Measurements from ENCODE around the gene CLK4. TPM values are rescaled to one million over a fixed set of nuclear protein-coding genes. Genes with fewer than 3 reads are reported as not detected.

CLK4 gene
- total RNA-seq, 2 experiments from 2014 or later: 21.1 to 24.2 TPM

- Mint-ChIP-seq H3K4me3 (no peak overlapping the region), H3K27ac (no peak overlapping the region), H3K27me3 (peaks cover 10% of the 10 kb centered on the region), H3K36me3 (ENCODE audit: low read depth) (no peaks in the 10 kb centered on the region), H3K4me1 (ENCODE audit: low read depth) (no peaks in the 10 kb centered on the region), H3K9me3 (no peaks in the 10 kb centered on the region)
- POLR2A ChIA-PET: no interaction called here
- ATAC-seq (no peak), DNase-seq (no peak)
- no peak for TF ChIP-seq CTCF (IDR thresholded peaks at IDR 0.05)
- intact Hi-C loops (cut with micrococcal nuclease): no loop called here
- CTCF ChIA-PET: no interaction called here
Measured at GRCh38 chr5:178664141-178664540, 37.3 kb upstream of the CLK4 start.

- ATAC-seq: no peak
Measured at GRCh38 chr5:178662541-178662860, 35.7 kb upstream of the CLK4 start.

GRCh38 chr5:178661836-178662540, 35.1 kb upstream of the CLK4 start:
- TF ChIP-seq CTCF (IDR thresholded peaks at IDR 0.05): no peak
- ATAC-seq: no peak
- Mint-ChIP-seq H3K36me3 (ENCODE audit: low read depth) (no peaks in the 10 kb centered on the region), H3K4me3 (no peak overlapping the region), H3K4me1 (ENCODE audit: low read depth) (no peaks in the 10 kb centered on the region), H3K27ac (no peak overlapping the region), H3K27me3 (peaks cover 13% of the 10 kb centered on the region), H3K9me3 (no peaks in the 10 kb centered on the region)
- intact Hi-C loops (cut with micrococcal nuclease): no loop called here
- ChIA-PET POLR2A (no interaction called here), CTCF (no interaction called here)
- DNase-seq: no peak

More at GRCh38 chr5:178662541-178662860, 35.7 kb upstream of the CLK4 start:
- DNase-seq: no peak
- ChIA-PET POLR2A (no interaction called here), CTCF (no interaction called here)
- Mint-ChIP-seq H3K27me3 (peaks cover 8% of the 10 kb centered on the region), H3K36me3 (ENCODE audit: low read depth) (no peaks in the 10 kb centered on the region), H3K4me1 (ENCODE audit: low read depth) (no peaks in the 10 kb centered on the region), H3K4me3 (no peak overlapping the region), H3K27ac (no peak overlapping the region), H3K9me3 (no peaks in the 10 kb centered on the region)
- no peak for TF ChIP-seq CTCF (IDR thresholded peaks at IDR 0.05)
- intact Hi-C loops (cut with micrococcal nuclease): no loop called here

- TF ChIP-seq CTCF (IDR thresholded peaks at IDR 0.05): no peak
- Mint-ChIP-seq H3K27me3 (no peaks in the 10 kb centered on the region), H3K9me3 (no peaks in the 10 kb centered on the region), H3K27ac (no peak overlapping the region), H3K4me1 (ENCODE audit: low read depth) (no peaks in the 10 kb centered on the region), H3K36me3 (ENCODE audit: low read depth) (no peaks in the 10 kb centered on the region), H3K4me3 (no peak overlapping the region)
- no peak for ATAC-seq
- CTCF ChIA-PET: no interaction called here
- POLR2A ChIA-PET: no interaction called here
- intact Hi-C loops (cut with micrococcal nuclease): no loop called here
- DNase-seq: no peak
Measured at GRCh38 chr5:178651046-178651810, 24.4 kb upstream of the CLK4 start.

- no peak overlapping the region for H3K27ac Mint-ChIP-seq
- no peaks in the 10 kb centered on the region for H3K36me3 Mint-ChIP-seq (ENCODE audit: low read depth)
- no peak overlapping the region for H3K4me3 Mint-ChIP-seq
- intact Hi-C loops (cut with micrococcal nuclease): no loop called here
- CTCF ChIA-PET: no interaction called here
- DNase-seq: no peak
- H3K27me3 Mint-ChIP-seq: no peaks in the 10 kb centered on the region
- H3K9me3 Mint-ChIP-seq: no peaks in the 10 kb centered on the region
- POLR2A ChIA-PET: no interaction called here
- ATAC-seq: no peak
- no peaks in the 10 kb centered on the region for H3K4me1 Mint-ChIP-seq (ENCODE audit: low read depth)
- TF ChIP-seq CTCF (IDR thresholded peaks at IDR 0.05): no peak
Measured at GRCh38 chr5:178650214-178650613, 23.4 kb upstream of the CLK4 start.

Data from activated CD8-positive, alpha-beta T cell treated with anti-CD3 and anti-CD28 coated beads for 36 hours (primary cell).